C4-2B (cell line): ENCODE data around the gene RAD21L1.

Source experiments
- ZFX ChIP-seq: fragments of 450-650 bp; IDR thresholded peaks from 2 replicates; pipeline ENCODE4 v1.6.1; 2017
- TF ChIP-seq, protein P1 (sequence below): fragments of 450-650 bp; conservative IDR thresholded peaks from 2 replicates; pipeline ENCODE4 v1.5.1; 2017; ENCODE audit warnings: mild to moderate bottlenecking

DNA sequence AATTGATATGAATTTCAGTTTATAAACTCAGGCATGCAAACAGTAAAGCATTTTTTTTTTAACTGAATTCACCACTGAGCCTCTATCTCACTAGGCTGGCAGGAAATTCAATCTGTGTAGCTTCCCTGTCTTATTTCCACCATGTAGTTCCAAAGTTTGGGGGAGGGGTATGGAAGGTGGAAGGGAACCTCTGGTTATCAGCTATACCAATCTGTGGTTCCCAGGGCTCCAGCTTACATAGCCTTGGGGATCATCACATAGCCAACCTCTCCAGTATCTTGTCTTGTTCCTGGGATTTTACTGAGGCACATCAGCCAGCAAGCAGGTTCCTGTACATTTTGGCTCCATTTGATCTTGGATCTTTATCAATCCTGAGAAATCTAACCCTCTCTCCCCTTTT is 15.6 kb downstream of the RAD21L1 start:
- TF ChIP-seq, protein P1, sequence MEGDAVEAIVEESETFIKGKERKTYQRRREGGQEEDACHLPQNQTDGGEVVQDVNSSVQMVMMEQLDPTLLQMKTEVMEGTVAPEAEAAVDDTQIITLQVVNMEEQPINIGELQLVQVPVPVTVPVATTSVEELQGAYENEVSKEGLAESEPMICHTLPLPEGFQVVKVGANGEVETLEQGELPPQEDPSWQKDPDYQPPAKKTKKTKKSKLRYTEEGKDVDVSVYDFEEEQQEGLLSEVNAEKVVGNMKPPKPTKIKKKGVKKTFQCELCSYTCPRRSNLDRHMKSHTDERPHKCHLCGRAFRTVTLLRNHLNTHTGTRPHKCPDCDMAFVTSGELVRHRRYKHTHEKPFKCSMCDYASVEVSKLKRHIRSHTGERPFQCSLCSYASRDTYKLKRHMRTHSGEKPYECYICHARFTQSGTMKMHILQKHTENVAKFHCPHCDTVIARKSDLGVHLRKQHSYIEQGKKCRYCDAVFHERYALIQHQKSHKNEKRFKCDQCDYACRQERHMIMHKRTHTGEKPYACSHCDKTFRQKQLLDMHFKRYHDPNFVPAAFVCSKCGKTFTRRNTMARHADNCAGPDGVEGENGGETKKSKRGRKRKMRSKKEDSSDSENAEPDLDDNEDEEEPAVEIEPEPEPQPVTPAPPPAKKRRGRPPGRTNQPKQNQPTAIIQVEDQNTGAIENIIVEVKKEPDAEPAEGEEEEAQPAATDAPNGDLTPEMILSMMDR = no peak
- TF ChIP-seq ZFX = no peak
